ENCODE data around the gene REEP1.
"Not testable (repeated sequence)": the region's sequence is repeated elsewhere in the genome, so short reads cannot be mapped to it uniquely, and the experiment has no call there.

DNA sequence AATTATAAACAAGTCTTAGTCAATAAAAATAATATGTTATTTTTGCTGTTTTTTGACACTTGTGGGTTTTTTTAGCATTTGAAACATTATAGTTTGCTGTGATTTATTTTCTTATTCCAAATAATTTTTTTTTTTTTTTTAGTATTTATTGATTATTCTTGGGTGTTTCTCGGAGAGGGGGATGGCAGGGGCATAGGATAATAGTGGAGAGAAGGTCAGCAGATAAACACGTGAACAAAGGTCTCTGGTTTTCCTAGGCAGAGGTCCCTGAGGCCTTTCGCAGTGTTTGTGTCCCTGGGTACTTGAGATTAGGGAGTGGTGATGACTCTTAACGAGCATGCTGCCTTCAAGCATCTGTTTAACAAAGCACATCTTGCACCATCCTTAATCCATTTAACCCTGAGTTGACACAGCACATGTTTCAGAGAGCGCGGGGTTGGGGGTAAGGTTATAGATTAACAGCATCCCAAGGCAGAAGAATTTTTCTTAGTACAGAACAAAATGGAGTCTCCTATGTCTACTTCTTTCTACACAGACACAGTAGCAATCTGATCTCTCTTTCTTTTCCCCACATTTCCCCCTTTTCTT lies 8.5 kb upstream of the REEP1 start:
- not testable (repeated sequence) for TF ChIP-seq TAF1, POLR2A, POLR2AphosphoS5 (IDR thresholded peaks at IDR 0.05; ENCODE audit: low read depth, low read length)
